ENCODE results near the gene ECI2.
A peak's percentile ranks its signal among the peaks of the same experiment; 100 is the strongest.
"Not testable (repeated sequence)": the region's sequence is repeated elsewhere in the genome, so short reads cannot be mapped to it uniquely, and the experiment has no call there.

ECI2 gene

GRCh38 chr6:4102687-4103244 lies 32.6 kb downstream of the ECI2 start:
- no peak for DNase-seq (ENCODE audit: low spot score)

- no peak for DNase-seq (ENCODE audit: low spot score)
Measured at GRCh38 chr6:4101298-4101697, 34.1 kb downstream of the ECI2 start.

- DNase-seq (ENCODE audit: low spot score): no peak
Measured at GRCh38 chr6:4100655-4101054, 34.7 kb downstream of the ECI2 start.

GRCh38 chr6:4093288-4093687 lies 42.1 kb downstream of the ECI2 start:
- no peak for DNase-seq (ENCODE audit: low spot score)

GRCh38 chr6:4091941-4092340 lies 43.4 kb downstream of the ECI2 start:
- no peak for DNase-seq (ENCODE audit: low spot score)

DNA sequence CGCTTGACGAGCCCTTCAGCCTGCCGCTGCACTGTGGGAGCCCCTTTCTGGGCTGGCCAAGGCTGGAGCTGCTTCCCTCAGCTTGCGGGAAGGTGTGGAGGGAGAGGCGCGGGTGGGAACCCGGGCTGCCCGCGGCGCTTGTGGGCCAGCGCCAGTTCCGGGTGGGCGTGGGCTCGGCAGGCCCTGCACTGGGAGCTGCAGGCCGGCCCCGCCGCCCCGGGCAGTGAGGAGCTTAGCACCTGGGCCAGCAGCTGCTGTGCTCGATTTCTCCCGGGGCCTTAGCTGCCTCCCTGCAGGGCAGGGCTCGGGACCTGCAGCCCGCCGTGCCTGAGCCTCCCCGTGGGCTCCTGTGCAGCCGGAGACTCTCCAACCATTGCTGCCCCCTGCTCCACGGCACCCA lies 45.3 kb downstream of the ECI2 start:
- not testable (repeated sequence) for DNase-seq (ENCODE audit: low spot score)

DNA sequence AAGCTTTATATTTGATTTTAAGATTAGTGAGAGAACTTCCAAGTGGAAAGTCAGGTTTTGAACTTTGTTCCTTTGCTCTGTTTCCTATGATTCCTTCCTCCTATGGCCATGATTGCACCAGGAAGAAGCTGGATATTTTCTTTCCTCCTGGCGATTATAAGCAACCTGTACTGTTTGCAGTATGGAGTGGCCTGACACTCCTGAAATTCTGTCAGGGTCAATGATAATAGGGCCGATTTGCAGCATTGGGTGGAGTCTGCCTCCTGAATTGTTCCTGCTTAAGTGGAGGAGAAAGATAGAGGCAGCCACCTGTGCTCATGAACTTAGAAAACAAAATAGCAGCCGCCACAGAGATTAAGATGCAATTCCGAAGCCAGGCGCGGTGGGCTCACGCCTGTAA lies 46.7 kb downstream of the ECI2 start:
- no peak for DNase-seq (ENCODE audit: low spot score)

GRCh38 chr6:4085332-4085700 lies 50.1 kb downstream of the ECI2 start:
- no peak for DNase-seq (ENCODE audit: low spot score)

- DNase-seq (ENCODE audit: low spot score): peak; percentile 18
Measured at GRCh38 chr6:4084444-4085331, 50.7 kb downstream of the ECI2 start.

- DNase-seq (ENCODE audit: low spot score): no peak
Measured at GRCh38 chr6:4078691-4079471, 56.5 kb downstream of the ECI2 start, which contains the start of gene FAM217A. Gene FAM217A (minus strand): TSS chr6:4079137. CDS start chr6:4077414, 1,723 bp downstream.

- DNase-seq (ENCODE audit: low spot score): no peak
Measured at GRCh38 chr6:4074478-4075235, 60.7 kb downstream of the ECI2 start.

- no peak for DNase-seq (ENCODE audit: low spot score)
Measured at GRCh38 chr6:4071330-4071729, 64.0 kb downstream of the ECI2 start.

- DNase-seq (ENCODE audit: low spot score): no peak
Measured at GRCh38 chr6:4069199-4069598, 66.2 kb downstream of the ECI2 start.

- no peak for DNase-seq (ENCODE audit: low spot score)
Measured at GRCh38 chr6:4067673-4068072, 67.7 kb downstream of the ECI2 start.

DNA sequence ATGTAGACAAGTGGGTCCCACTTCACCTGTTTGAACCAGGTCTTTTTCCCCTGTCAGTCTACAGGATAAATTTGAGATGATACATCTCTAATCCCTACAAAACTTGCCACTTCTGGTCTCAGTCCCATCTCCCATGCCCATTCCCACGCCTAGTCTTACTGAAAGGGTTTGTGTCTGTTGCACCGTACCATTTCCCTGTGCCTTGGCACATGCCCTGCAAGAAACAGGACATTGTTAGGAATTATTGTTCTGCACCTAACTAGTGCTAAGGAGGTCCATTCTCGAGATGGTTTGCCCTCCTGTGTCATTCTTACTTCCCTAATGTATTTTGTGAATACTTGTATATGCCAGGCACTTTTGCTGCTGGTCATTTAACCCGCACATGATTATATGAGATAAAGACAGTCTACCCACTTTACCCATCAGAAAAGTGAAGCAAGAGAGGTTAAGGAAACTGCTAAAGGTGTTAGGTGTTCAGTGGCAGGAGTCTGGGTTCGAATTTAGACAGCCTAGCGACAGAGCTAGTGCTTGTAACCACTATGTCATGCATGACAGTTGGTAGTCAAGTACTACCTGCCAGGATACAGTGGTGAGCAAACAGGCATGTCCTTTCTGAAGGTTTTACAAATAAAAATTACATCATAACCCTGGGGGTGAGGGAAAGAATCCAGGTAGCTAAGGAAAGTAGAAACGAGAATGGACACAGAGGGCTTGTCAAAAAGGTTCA lies 69.2 kb downstream of the ECI2 start:
- DNase-seq (ENCODE audit: low spot score): no peak

Measured in pons (tissue), 1 donor.